Activated CD4-positive, alpha-beta T cell treated with anti-CD3 and anti-CD28 coated beads, Interleukin-2, amount 10 ng/mL, durations not matched to agents 7 days and 5 days (primary cell): ENCODE results near the gene STARD3NL. TPM values are rescaled to one million over a fixed set of nuclear protein-coding genes. Genes with fewer than 3 reads are reported as not detected.
"Not testable (repeated sequence)": the region's sequence is repeated elsewhere in the genome, so short reads cannot be mapped to it uniquely, and the experiment has no call there.

Experiments
- CTCF ChIA-PET: fragments of 350-600 bp; sonication (Branson Sonifier 250); formaldehyde crosslinking; loops from one replicate; lab custom pipeline; 2021; ENCODE audit warnings: antibody characterized with exemption; lab: Charles Lee
- POLR2A ChIA-PET: fragments of 350-600 bp; sonication (Branson Sonifier 250); formaldehyde crosslinking; loops from one replicate; lab custom pipeline; 2021; ENCODE audit warnings: antibody characterized with exemption; lab: Charles Lee
- DNase-seq: peaks from one replicate; pipeline ENCODE4 v3.0.0-alpha.2; 2020
- H3K27ac Mint-ChIP-seq: one replicate; pipeline ENCODE4 v1.8.0; 2021; ENCODE audit warnings: mild to moderate bottlenecking, moderate library complexity, mixed read lengths
- H3K27me3 Mint-ChIP-seq: one replicate; pipeline ENCODE4 v1.8.0; 2021; ENCODE audit warnings: mixed read lengths
- H3K36me3 Mint-ChIP-seq: one replicate; pipeline ENCODE4 v1.8.0; 2021; ENCODE audit warnings: low read depth, mixed read lengths
- H3K4me1 Mint-ChIP-seq: one replicate; pipeline ENCODE4 v1.8.0; 2021; ENCODE audit warnings: mixed read lengths
- H3K4me3 Mint-ChIP-seq: one replicate; pipeline ENCODE4 v1.8.0; 2021; ENCODE audit warnings: mild to moderate bottlenecking, moderate library complexity, mixed read lengths
- H3K9me3 Mint-ChIP-seq: one replicate; pipeline ENCODE4 v1.8.0; 2021; ENCODE audit warnings: mixed read lengths
- total RNA-seq, 2 experiments: library from RNA; stranded (reverse); gene quantifications; one replicate each; pipeline ENCODE4 v1.2.3, GENCODE V29; 2021

The STARD3NL gene
- total RNA-seq, 2 experiments from 2014 or later = 22.5 to 22.9 TPM

- Mint-ChIP-seq H3K4me3 (no peak overlapping the region), H3K9me3 (peaks cover 4% of the 10 kb centered on the region), H3K27me3 (peaks cover 45% of the 10 kb centered on the region), H3K27ac (no peak overlapping the region), H3K36me3 (no peaks in the 10 kb centered on the region), H3K4me1 (peaks cover 13% of the 10 kb centered on the region)
- POLR2A ChIA-PET = no interaction called here
- CTCF ChIA-PET = interaction anchor here (0.6 kb wide), 2 partner anchors 8 to 176 kb away, joined by 3 read pairs; no protein-coding TSS in a partner anchor
- no peak for DNase-seq
Measured at GRCh38 chr7:38168890-38169570, 9.0 kb upstream of the STARD3NL start.

- DNase-seq = no peak
- H3K36me3 Mint-ChIP-seq = no peaks in the 10 kb centered on the region
- no peak overlapping the region for H3K27ac Mint-ChIP-seq
- CTCF ChIA-PET = no interaction called here
- peaks cover 13% of the 10 kb centered on the region for H3K4me1 Mint-ChIP-seq
- H3K4me3 Mint-ChIP-seq = no peak overlapping the region
- H3K27me3 Mint-ChIP-seq = peaks cover 45% of the 10 kb centered on the region
- H3K9me3 Mint-ChIP-seq = peaks cover 9% of the 10 kb centered on the region
- POLR2A ChIA-PET = no interaction called here
Measured at GRCh38 chr7:38169847-38170246, 8.2 kb upstream of the STARD3NL start.

DNA sequence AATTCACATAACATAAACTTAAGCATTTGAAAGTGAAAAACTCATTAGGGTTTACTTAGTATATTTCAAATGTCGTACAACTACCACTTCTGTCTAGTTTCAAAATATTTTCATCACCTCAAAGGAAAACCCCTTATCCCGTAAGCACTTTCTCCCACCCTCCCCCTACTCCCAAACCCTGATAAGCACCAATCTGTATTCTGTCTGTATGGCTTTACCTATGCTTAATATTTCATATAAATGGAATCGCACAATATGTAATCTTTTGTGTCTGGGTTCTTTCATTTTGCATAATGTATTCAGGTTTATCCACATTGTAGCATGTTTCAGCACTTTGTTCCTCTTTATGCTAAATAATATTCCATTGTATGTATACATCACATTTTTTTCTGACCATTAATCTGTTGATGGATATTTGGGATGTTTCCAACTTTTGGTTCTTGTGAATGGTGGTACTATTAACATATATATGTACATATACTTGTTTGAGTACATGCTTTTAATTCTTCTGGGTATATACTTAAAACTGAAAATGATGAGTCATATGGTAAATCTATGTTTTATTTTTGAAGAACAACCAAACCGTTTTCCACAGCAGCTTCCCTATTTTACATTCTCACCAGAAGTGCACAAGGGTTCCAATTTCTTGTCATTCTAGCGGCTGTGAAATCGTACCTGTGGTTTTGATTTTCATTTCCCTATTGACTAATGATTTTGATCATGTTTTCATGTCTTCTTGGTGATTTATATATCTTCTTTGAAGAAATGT, 6.2 kb upstream of the STARD3NL start:
- POLR2A ChIA-PET = no interaction called here
- H3K36me3 Mint-ChIP-seq = no peaks in the 10 kb centered on the region
- CTCF ChIA-PET = no interaction called here
- no peak overlapping the region for H3K27ac Mint-ChIP-seq
- peaks cover 9% of the 10 kb centered on the region for H3K9me3 Mint-ChIP-seq
- H3K27me3 Mint-ChIP-seq = peaks cover 44% of the 10 kb centered on the region
- DNase-seq = no peak
- H3K4me1 Mint-ChIP-seq = peaks cover 13% of the 10 kb centered on the region
- H3K4me3 Mint-ChIP-seq = no peak overlapping the region

- H3K4me3 Mint-ChIP-seq, POLR2A ChIA-PET, H3K27ac Mint-ChIP-seq: not testable (repeated sequence)
Measured at GRCh38 chr7:38175547-38175946, 2.5 kb upstream of the STARD3NL start.

DNA sequence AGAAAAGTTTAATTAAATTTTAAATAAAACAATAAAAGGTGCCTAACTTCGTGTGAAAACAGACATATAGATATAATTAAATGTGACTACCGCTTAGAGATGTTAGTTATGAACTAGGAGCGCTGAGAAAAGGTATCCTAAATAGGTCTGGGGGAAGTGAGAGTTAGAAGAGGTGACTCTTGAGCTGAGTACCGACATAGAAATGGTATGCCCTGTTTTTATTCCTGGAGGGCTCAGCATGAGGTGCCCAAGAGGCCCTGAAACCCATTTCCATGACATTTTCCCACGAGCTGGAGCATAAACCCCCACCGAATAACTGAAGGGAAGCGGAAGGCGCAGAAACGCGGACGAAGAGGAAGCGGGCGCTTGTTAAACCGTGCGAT, 433 bp upstream of the STARD3NL start:
- peaks cover 4% of the 10 kb centered on the region for H3K36me3 Mint-ChIP-seq
- ChIA-PET POLR2A (no interaction called here), CTCF (interaction anchor here (0.8 to 1.2 kb wide), 8 partner anchors 9 to 192 kb away, joined by 3 to 8 read pairs (median 4); no protein-coding TSS in a partner anchor)
- peak overlapping the region; percentile 91 for H3K4me3 Mint-ChIP-seq
- no peak for DNase-seq
- H3K9me3 Mint-ChIP-seq = peaks cover 8% of the 10 kb centered on the region
- H3K27me3 Mint-ChIP-seq = peaks cover 9% of the 10 kb centered on the region
- H3K4me1 Mint-ChIP-seq = peaks cover 33% of the 10 kb centered on the region
- peak overlapping the region; percentile 93 for H3K27ac Mint-ChIP-seq

More at GRCh38 chr7:38175547-38175946, 2.5 kb upstream of the STARD3NL start:
- CTCF ChIA-PET = interaction anchor here (0.7 to 1.3 kb wide), 2 partner anchors 40 to 194 kb away, joined by 4 to 7 read pairs; no protein-coding TSS in a partner anchor
- Mint-ChIP-seq H3K27me3 (peaks cover 22% of the 10 kb centered on the region), H3K4me1 (peaks cover 35% of the 10 kb centered on the region)
- not testable (repeated sequence) for H3K36me3 Mint-ChIP-seq, DNase-seq, H3K9me3 Mint-ChIP-seq

- Mint-ChIP-seq H3K4me1 (peaks cover 32% of the 10 kb centered on the region), H3K27ac (peak overlapping the region; percentile 89), H3K9me3 (peaks cover 5% of the 10 kb centered on the region), H3K27me3 (peaks cover 6% of the 10 kb centered on the region), H3K36me3 (peaks cover 4% of the 10 kb centered on the region), H3K4me3 (peak overlapping the region; percentile 91)
- ChIA-PET CTCF (interaction anchor here (1.0 kb wide), 1 partner anchor 175 kb away, joined by 3 read pairs; no protein-coding TSS in a partner anchor), POLR2A (no interaction called here)
- no peak for DNase-seq
Measured at GRCh38 chr7:38178695-38179344, 775 bp downstream of the STARD3NL start.

GRCh38 chr7:38179776-38180226, 1.8 kb downstream of the STARD3NL start:
- peak overlapping the region; percentile 91 for H3K4me3 Mint-ChIP-seq
- H3K27ac Mint-ChIP-seq = no peak overlapping the region
- H3K4me1 Mint-ChIP-seq = peaks cover 34% of the 10 kb centered on the region
- ChIA-PET POLR2A (no interaction called here), CTCF (interaction anchor here (0.8 to 3.4 kb wide), 5 partner anchors 8 to 179 kb away, joined by 3 to 13 read pairs (median 5); no protein-coding TSS in a partner anchor)
- H3K9me3 Mint-ChIP-seq = peaks cover 4% of the 10 kb centered on the region
- H3K36me3 Mint-ChIP-seq = peaks cover 10% of the 10 kb centered on the region
- H3K27me3 Mint-ChIP-seq = peaks cover under 1% of the 10 kb centered on the region
- no peak for DNase-seq

GRCh38 chr7:38181111-38181510, 3.1 kb downstream of the STARD3NL start:
- ChIA-PET CTCF (interaction anchor here (1.2 to 3.4 kb wide), 6 partner anchors 10 to 178 kb away, joined by 3 to 13 read pairs (median 3); no protein-coding TSS in a partner anchor), POLR2A (interaction anchor here (0.6 kb wide), 1 partner anchor 26 kb away, joined by 3 read pairs; no protein-coding TSS in a partner anchor)
- Mint-ChIP-seq H3K27ac (no peak overlapping the region), H3K9me3 (peaks cover 4% of the 10 kb centered on the region), H3K4me1 (peaks cover 34% of the 10 kb centered on the region), H3K36me3 (peaks cover 17% of the 10 kb centered on the region), H3K27me3 (no peaks in the 10 kb centered on the region), H3K4me3 (no peak overlapping the region)
- DNase-seq = no peak

- no peak for DNase-seq
- Mint-ChIP-seq H3K27ac (no peak overlapping the region), H3K27me3 (no peaks in the 10 kb centered on the region), H3K4me1 (peaks cover 31% of the 10 kb centered on the region), H3K9me3 (peaks cover 4% of the 10 kb centered on the region), H3K36me3 (peaks cover 17% of the 10 kb centered on the region), H3K4me3 (no peak overlapping the region)
- ChIA-PET POLR2A (no interaction called here), CTCF (interaction anchor here (3.4 kb wide), 1 partner anchor 33 kb away, joined by 13 read pairs; no protein-coding TSS in a partner anchor)
Measured at GRCh38 chr7:38182450-38182849, 4.4 kb downstream of the STARD3NL start.

DNA sequence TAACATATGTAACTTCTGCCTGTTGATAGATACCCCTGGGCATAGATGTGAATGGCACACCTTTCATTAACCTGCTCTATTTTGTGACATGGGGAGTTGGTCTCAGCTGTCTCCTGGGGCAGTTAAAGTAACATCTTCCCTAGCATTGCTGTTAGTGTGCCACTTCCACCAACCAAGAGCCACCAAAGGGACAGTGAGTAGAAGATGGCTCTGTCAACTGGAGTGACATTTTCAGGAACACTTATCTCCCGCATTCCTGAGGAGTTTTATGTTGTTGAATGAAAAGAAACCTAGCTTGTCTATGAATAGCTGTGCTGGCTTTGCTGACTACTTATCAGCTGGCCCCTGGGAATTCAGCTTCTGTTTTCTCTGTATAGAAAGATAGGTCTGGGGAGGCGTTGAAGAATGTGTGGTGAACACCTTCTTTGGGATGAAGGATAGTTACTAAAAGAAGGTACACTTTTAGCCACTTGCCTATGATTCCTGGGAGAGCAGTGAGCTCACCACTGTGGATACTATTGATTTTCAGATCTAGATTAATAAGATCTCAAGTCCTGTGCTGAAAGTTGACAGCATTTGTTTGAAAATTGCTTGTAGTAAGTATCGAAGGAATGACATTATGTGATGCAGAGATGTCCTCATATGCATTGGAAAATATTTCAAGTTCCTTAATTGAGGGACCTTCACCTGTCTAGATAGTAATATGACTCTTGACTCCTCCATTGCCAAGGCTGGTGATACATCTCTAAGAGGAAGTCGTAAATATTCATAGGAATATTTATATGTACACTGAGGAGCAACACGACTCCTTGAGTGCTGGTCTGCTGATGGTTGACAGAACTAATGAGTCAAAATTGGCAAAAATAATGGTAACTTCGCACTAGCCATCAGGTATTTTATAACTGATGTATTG, 7.6 kb downstream of the STARD3NL start:
- Mint-ChIP-seq H3K9me3 (peaks cover 4% of the 10 kb centered on the region), H3K4me1 (peaks cover 8% of the 10 kb centered on the region), H3K36me3 (peaks cover 13% of the 10 kb centered on the region), H3K4me3 (no peak overlapping the region), H3K27ac (no peak overlapping the region), H3K27me3 (no peaks in the 10 kb centered on the region)
- CTCF ChIA-PET = interaction anchor here (0.6 to 1.5 kb wide), 2 partner anchors 20 to 29 kb away, joined by 3 to 5 read pairs; no protein-coding TSS in a partner anchor
- POLR2A ChIA-PET = no interaction called here
- DNase-seq = no peak

GRCh38 chr7:38186593-38187314, 8.7 kb downstream of the STARD3NL start:
- H3K9me3 Mint-ChIP-seq = peaks cover 7% of the 10 kb centered on the region
- no peak overlapping the region for H3K27ac Mint-ChIP-seq
- no peaks in the 10 kb centered on the region for H3K27me3 Mint-ChIP-seq
- CTCF ChIA-PET = interaction anchor here (0.6 kb wide), 1 partner anchor 77 kb away, joined by 3 read pairs; no protein-coding TSS in a partner anchor
- POLR2A ChIA-PET = no interaction called here
- no peak for DNase-seq
- H3K4me3 Mint-ChIP-seq = no peak overlapping the region
- H3K4me1 Mint-ChIP-seq = peaks cover 8% of the 10 kb centered on the region
- H3K36me3 Mint-ChIP-seq = peaks cover 18% of the 10 kb centered on the region
